Calu3 (cell line): Measurements from ENCODE around the gene PCDHGA11. TPM values are rescaled to one million over a fixed set of nuclear protein-coding genes. Genes with fewer than 3 reads are reported as not detected.
"Not testable (repeated sequence)": the region's sequence is repeated elsewhere in the genome, so short reads cannot be mapped to it uniquely, and the experiment has no call there.

Source experiments
- BruUV-seq: library from RNA; stranded (reverse); fragments of 400-500 nt; replicated peaks from 2 replicates; lab custom pipeline; 2021; lab: Mats Ljungman, UMichigan
- CTCF ChIA-PET: fragments of 300-600 bp; sonication (Branson Sonifier 250); formaldehyde crosslinking; loops from one replicate; lab custom pipeline; 2022; ENCODE audit warnings: antibody characterized with exemption; lab: Charles Lee
- DNase-seq: peaks from one replicate; pipeline ENCODE4 v3.0.0; 2022
- H3K27ac Mint-ChIP-seq: one replicate; pipeline ENCODE4 v1.8.0; 2022; ENCODE audit warnings: mixed read lengths; ENCODE audit not compliant: unreplicated experiment
- H3K27me3 Mint-ChIP-seq: one replicate; pipeline ENCODE4 v1.8.0; 2022; ENCODE audit warnings: mixed read lengths; ENCODE audit not compliant: unreplicated experiment
- H3K36me3 Mint-ChIP-seq: one replicate; pipeline ENCODE4 v1.8.0; 2022; ENCODE audit warnings: mild to moderate bottlenecking, moderate library complexity, mixed read lengths; ENCODE audit not compliant: insufficient read depth, unreplicated experiment
- H3K4me1 Mint-ChIP-seq: one replicate; pipeline ENCODE4 v1.8.0; 2022; ENCODE audit warnings: mild to moderate bottlenecking, low read depth, mixed read lengths; ENCODE audit not compliant: unreplicated experiment
- H3K4me3 Mint-ChIP-seq: one replicate; pipeline ENCODE4 v1.8.0; 2022; ENCODE audit warnings: mild to moderate bottlenecking, low read depth, moderate library complexity, mixed read lengths; ENCODE audit not compliant: unreplicated experiment
- H3K9me3 Mint-ChIP-seq: one replicate; pipeline ENCODE4 v1.8.0; 2022; ENCODE audit warnings: low read depth, mixed read lengths; ENCODE audit not compliant: unreplicated experiment
- intact Hi-C: fragments of 100-400 bp; cut with micrococcal nuclease; formaldehyde crosslinking; loops from one replicate; pipeline ENCODE4 v1.10.0; 2022; ENCODE audit not compliant: unreplicated experiment
- total RNA-seq: library from RNA; stranded (reverse); gene quantifications from 2 replicates; pipeline ENCODE4 v1.2.3, GENCODE V29; 2022
- TF ChIP-seq, protein P1 (sequence below): fragments of 200-600 bp; IDR thresholded peaks from one replicate; pipeline ENCODE4 v1.8.0; 2022; ENCODE audit warnings: antibody characterized with exemption; ENCODE audit not compliant: unreplicated experiment

The PCDHGA11 gene
- total RNA-seq, 1 experiment from 2014 or later = 2.8 TPM

DNA sequence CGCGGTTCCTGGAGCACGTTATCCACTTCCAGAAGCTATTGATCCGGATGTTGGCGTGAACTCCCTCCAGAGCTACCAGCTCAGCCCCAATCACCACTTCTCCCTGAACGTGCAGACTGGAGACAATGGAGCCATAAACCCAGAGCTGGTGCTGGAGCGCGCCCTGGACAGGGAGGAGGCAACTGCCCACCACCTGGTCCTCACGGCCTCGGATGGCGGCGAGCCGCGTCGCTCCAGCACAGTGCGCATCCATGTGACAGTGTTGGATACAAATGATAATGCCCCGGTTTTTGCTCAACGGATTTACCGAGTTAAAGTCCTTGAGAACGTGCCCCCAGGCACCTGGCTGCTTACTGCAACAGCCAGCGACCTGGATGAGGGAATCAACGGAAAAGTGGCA is 17.5 kb upstream of the PCDHGA11 start:
- intact Hi-C loops = loop anchor here (2.0 to 5.0 kb wide), 2 partner anchors 74 to 181 kb away; partner anchors contain the start of genes PCDHB14 and PCDHGC3
- no TSS peak for BruUV-seq
- TF ChIP-seq, protein P1, sequence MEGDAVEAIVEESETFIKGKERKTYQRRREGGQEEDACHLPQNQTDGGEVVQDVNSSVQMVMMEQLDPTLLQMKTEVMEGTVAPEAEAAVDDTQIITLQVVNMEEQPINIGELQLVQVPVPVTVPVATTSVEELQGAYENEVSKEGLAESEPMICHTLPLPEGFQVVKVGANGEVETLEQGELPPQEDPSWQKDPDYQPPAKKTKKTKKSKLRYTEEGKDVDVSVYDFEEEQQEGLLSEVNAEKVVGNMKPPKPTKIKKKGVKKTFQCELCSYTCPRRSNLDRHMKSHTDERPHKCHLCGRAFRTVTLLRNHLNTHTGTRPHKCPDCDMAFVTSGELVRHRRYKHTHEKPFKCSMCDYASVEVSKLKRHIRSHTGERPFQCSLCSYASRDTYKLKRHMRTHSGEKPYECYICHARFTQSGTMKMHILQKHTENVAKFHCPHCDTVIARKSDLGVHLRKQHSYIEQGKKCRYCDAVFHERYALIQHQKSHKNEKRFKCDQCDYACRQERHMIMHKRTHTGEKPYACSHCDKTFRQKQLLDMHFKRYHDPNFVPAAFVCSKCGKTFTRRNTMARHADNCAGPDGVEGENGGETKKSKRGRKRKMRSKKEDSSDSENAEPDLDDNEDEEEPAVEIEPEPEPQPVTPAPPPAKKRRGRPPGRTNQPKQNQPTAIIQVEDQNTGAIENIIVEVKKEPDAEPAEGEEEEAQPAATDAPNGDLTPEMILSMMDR = no peak
- no peaks in the 10 kb centered on the region for H3K27me3 Mint-ChIP-seq
- peaks cover 38% of the 10 kb centered on the region for H3K36me3 Mint-ChIP-seq
- no peak for DNase-seq
- no peak overlapping the region for H3K27ac Mint-ChIP-seq
- H3K9me3 Mint-ChIP-seq = peaks cover 11% of the 10 kb centered on the region
- H3K4me1 Mint-ChIP-seq = peaks cover 22% of the 10 kb centered on the region
- CTCF ChIA-PET = interaction anchor here (1.0 to 1.9 kb wide), 9 partner anchors 72 to 617 kb away, joined by 3 to 22 read pairs (median 5); partner anchors contain the start of genes PCDHA1 and PCDHGC3
- H3K4me3 Mint-ChIP-seq = peak overlapping the region; percentile 95

DNA sequence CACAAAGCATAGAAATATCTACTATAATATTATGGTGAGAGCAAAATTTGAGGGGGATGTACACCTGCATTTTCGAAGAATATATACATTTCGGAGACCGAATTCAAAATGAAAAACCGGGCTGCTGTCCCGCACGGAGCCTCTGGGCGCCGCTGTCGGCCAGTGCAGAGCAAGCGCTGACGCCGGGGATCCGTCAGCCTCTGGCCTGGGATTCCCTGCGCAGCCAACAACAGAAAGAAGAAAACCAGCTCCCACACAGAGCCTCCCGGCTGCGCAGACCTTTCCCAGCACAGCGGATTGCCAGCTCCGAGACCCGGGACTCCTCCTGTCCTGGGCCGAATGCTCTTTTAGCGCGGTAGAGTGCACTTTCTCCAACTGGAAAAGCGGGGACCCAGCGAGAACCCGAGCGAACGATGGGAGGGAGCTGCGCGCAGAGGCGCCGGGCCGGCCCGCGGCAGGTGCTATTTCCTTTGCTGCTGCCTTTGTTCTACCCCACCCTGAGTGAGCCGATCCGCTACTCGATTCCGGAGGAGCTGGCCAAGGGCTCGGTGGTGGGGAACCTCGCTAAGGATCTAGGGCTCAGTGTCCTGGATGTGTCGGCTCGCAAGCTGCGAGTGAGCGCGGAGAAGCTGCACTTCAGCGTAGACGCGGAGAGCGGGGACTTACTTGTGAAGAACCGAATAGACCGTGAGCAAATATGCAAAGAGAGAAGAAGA is 12.9 kb upstream of the PCDHGA11 start, which contains the start of gene PCDHGB6:
Gene PCDHGB6 (plus strand): TSS at position 232 of the 716 bp plus-strand sequence. CDS start 182 bp downstream, at position 414.
- TF ChIP-seq, protein P1 = peak; percentile 71
- peak within 1 kb of the TSS; percentile 75 for H3K4me3 Mint-ChIP-seq
- H3K9me3 Mint-ChIP-seq = peaks cover 14% of the 10 kb centered on the region
- CTCF ChIA-PET = interaction anchor here (0.8 to 2.9 kb wide), 10 partner anchors 10 to 211 kb away, joined by 3 to 20 read pairs (median 7); partner anchors contain the start of genes DIAPH1, PCDHB14, PCDHGB7 and PCDHGC3
- H3K27me3 Mint-ChIP-seq, BruUV-seq, intact Hi-C loops: not testable (repeated sequence)
- H3K4me1 Mint-ChIP-seq = peaks cover 38% of the 10 kb centered on the region
- peaks cover 34% of the 10 kb centered on the region for H3K36me3 Mint-ChIP-seq
- DNase-seq = peak; percentile 79
- peak within 1 kb of the TSS; percentile 57 for H3K27ac Mint-ChIP-seq

DNA sequence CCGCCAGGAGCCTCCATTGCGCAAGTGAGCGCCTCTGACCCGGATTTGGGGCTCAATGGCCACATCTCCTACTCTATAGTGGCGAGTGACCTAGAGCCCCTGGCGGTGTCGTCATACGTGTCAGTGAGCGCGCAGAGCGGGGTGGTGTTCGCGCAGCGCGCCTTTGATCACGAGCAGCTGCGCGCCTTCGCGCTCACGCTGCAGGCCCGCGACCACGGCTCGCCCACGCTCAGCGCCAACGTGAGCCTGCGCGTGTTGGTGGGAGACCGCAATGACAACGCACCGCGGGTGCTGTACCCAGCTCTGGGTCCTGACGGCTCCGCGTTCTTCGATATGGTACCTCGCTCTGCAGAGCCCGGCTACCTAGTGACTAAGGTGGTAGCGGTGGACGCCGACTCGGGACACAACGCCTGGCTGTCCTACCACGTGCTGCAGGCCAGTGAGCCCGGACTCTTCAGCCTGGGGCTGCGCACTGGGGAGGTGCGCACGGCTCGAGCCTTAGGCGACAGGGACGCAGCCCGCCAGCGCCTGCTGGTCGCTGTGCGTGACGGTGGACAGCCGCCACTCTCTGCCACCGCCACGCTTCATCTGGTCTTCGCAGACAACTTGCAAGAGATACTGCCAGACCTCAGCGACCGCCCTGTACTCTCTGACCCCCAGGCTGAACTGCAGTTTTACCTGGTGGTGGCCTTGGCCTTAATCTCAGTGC is 11.1 kb upstream of the PCDHGA11 start:
- no TSS peak for BruUV-seq
- no peak overlapping the region for H3K27ac Mint-ChIP-seq
- DNase-seq = no peak
- peaks cover 37% of the 10 kb centered on the region for H3K4me1 Mint-ChIP-seq
- H3K27me3 Mint-ChIP-seq = no peaks in the 10 kb centered on the region
- TF ChIP-seq, protein P1 = no peak
- H3K4me3 Mint-ChIP-seq = peak overlapping the region; percentile 6
- peaks cover 22% of the 10 kb centered on the region for H3K9me3 Mint-ChIP-seq
- peaks cover 28% of the 10 kb centered on the region for H3K36me3 Mint-ChIP-seq
- CTCF ChIA-PET = no interaction called here
- intact Hi-C loops = no loop called here

DNA sequence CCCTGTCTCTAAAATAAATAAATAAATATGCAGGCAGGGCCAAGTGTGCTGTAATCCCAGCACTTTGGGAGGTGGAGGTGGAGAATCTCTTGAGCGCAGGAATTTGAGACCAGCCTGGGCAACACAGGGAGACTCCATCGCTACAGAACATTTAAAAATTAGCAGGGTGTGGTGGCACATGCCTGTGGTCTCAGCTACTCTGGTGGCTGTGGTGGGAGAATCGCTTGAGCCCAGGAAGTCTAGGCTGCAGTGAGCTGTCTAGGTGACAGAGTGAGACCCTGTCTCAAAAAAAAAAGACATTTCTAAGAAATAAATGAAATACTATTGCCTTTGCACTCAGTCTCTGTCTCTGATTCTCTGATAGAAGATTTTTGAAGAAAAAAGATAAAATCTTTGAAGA is 9.3 kb upstream of the PCDHGA11 start:
- intact Hi-C loops = no loop called here
- no TSS peak for BruUV-seq
- H3K4me1 Mint-ChIP-seq = peaks cover 21% of the 10 kb centered on the region
- H3K27me3 Mint-ChIP-seq = no peaks in the 10 kb centered on the region
- peaks cover 27% of the 10 kb centered on the region for H3K36me3 Mint-ChIP-seq
- peaks cover 16% of the 10 kb centered on the region for H3K9me3 Mint-ChIP-seq
- TF ChIP-seq, protein P1 = no peak
- no peak for DNase-seq
- no peak overlapping the region for H3K27ac Mint-ChIP-seq
- no peak overlapping the region for H3K4me3 Mint-ChIP-seq
- CTCF ChIA-PET = no interaction called here
